TTC549 (cell line): ENCODE measurements around the gene ARHGAP23.
"Not testable (repeated sequence)": the region's sequence is repeated elsewhere in the genome, so short reads cannot be mapped to it uniquely, and the experiment has no call there.

Experiments used
- FAIRE-seq: peaks from 2 replicates; lab custom pipeline; 2012; peaks lifted over from hg19 to GRCh38; lab: Jason Lieb, UNC

Gene ARHGAP23

DNA sequence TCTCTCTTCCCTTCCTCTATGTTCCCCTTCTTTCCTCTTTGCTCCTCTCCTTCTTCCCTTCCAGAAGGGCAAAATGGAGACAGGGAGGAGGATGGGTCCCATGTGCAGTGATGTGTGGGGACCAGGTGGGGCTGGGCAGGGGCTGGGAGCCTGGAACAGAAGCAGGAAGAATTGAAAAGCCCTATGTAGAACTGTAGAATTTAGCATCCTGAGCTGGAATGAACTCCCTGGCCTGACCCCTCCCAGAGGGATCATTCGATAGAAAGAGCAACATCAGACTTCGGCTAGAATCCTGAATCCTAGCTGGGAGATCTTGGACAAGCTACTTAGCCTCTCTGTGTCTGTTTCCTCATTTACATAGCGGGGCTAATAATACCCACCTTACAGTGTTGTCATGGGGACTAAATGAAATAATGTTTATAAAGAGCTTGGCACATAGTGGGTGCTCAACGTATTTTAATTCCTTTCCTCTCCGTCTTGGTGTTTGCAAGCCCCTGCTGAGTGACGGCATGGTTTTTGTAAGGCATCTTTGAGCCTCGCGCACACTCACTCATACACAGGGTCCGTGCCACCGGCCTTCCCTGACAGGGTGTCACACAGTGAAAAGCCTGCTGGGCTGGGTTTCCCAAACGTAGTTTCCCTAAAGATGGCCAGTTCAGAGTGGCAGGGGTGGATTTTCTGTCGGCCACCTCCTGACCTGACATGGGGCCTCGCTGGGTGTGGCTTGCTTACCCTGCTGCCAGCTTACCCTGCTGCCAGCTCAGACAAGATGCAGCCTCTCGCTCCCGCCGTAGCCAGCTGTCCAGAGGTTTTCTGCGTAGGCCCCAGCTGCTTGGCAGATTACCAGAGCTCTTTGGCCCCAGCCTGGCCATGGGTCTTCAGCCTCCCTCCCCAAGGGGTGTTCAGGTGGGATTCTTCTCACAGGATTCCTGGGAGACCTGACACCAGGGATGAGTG lies 6.1 kb upstream of the ARHGAP23 start:
- no peak for FAIRE-seq

DNA sequence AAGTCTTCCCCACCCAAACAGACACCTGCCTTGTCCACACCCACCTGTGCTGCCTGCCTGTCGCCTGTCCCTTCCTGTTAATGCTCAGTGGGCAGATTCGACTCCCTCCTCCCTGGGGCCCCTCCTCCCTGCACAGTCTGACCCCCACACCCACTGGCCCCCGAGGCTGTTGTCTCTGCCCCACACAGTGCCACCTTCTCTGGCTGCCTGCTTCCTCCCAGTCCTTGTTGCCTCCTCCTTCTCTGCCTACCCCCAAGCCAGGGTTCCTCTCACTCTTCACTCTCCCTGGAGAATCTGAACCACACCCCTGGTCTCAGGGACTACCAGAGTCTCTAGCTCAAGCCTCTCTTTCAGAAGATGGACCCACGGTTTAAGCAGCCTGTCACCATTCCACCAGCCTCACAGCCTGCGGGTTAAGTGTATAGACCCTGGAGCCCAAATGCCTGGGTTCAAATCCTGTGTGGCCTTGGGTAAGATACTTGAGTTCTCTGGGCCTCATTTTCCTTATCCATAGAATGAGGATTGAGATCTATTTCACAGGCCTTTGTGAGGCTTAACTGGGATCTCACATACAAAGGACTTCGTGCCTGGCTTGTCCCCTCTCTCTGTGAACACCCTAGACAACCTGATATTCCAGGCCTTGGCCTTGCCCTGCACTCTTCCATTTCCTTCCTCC lies 3.8 kb upstream of the ARHGAP23 start:
- no peak for FAIRE-seq

DNA sequence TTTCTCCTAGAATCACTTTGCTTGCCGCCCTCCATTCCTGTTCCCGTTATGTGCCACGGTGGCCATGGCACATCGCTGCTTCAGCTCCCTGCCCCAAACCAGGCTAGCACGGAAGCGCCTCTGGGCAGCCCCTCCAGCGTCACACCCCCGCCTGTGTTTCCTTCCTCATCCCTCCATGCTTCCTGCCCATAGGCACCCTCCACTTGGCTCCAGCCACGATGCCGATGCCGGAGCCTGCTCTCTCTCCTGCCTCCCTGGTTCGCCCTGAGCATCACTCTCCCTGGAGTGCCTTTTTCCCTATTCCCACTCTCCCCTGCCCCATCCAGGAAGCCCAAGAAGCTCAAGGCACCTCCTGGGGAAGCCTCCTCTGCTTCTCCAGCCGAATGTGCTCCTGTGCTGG lies 3.2 kb upstream of the ARHGAP23 start:
- FAIRE-seq, result no peak

DNA sequence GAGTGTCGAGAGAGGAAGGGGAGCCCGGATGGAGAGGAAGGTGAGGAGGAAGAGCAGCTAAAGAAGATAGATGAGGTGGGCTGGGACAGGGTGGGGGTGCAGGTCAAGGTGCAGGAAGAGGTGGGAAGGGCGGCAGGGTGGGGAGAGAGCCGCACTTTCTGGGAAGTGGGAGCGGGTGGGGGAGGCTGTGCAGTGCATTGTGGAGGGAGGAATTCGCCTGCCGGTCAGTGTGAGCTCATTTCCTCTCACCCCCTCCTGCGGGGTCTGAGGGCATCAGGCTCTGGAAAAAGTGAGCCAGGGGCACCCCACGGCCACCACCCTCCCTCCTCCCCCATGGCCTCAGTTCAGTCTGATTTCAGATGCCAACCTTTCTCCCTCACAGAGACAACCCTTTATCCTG lies 2.5 kb upstream of the ARHGAP23 start:
- no peak for FAIRE-seq

DNA sequence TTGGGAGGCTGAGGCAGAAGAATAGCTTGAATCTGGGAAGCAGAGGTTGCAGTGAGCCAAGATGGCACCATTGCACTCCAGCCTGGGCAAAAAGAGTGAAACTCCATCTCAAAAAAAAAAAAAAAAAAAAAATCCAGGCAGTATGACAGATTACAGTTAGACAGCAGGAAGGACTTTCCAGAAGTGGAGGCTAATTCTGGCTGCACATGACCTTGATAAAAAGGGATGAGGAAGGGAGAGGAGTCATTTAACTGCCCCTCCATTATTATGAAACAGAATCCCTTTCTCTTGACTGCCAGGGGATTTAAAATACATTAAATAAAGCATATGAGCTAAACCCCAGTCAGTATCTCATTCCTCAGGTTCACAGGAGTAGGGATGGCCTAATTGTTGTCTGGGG lies 1.8 kb upstream of the ARHGAP23 start:
- no peak for FAIRE-seq

DNA sequence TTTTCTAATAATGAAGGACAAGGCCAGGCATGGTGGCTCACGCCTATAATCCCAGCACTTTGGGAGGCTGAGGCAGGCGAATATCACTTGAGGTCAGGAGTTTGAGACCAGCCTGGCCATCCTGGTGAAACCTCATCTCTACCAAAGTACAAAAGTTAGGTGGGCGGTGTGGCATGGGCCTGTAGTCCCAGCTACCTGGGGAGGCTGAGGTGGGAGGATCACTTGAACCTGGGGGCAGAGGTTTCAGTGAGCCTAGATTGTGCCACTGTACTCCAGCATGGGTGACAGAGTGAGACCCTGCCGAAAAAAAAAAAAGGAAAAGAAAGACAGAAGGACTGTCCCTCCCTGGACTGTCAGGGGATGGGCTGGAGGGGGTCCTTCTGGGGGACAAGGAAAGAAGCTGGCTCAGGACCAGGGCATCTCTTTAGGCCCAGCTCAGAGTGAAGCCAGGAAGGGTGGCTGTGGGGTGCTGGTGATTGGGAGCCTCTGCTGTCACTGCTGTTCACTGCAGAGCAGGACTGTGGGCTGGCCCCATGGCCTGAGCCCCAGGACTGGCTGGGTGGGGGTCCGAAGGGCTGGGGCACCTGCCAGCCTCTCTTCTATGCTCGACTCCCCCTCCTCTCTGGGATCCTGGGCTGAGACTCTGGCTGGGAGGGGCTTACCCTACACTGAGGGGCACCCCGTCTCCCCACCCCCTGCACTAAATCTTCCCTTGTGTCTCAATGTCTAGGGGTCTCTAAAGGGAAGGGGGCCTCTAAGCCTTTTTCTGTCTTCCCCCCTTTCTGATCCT lies 909 bp upstream of the ARHGAP23 start:
- FAIRE-seq, result no peak

DNA sequence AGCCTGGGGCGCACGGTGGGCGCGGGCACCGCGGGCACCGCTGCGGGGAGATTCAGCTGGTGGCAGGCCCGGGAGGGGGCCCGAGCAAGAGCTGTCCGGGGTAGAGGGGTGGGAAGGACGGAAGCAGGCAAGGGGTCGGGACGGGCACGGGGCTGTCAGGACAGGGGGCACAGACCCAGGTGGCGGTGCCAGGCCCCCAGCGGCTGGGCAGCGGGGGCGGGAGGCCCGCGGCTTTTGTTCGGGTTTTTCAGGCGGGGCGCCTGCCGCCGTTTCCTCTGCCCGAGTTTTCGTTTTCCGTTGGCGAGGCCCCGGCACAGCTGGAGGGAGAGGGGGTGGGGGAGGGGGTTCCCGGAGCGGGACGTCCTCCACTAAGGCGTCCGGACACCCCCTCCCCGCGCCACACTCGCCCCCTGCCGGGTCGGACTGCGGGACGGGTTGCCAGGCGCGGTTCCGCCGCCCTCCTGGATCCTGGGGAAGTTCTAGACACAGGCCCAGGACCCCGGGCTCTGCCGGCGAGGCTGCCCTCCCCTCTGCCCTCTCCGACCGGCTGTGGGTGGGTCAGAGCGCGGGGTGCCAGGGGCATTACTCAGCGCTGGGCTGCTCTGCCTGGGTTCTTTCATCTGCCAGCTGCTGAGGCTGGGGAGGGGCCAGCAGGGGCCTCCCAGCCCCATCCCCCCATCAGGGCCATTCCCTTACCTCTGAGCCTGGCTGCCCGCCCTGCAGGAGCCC lies 543 bp downstream of the ARHGAP23 start:
- FAIRE-seq, result no peak

DNA sequence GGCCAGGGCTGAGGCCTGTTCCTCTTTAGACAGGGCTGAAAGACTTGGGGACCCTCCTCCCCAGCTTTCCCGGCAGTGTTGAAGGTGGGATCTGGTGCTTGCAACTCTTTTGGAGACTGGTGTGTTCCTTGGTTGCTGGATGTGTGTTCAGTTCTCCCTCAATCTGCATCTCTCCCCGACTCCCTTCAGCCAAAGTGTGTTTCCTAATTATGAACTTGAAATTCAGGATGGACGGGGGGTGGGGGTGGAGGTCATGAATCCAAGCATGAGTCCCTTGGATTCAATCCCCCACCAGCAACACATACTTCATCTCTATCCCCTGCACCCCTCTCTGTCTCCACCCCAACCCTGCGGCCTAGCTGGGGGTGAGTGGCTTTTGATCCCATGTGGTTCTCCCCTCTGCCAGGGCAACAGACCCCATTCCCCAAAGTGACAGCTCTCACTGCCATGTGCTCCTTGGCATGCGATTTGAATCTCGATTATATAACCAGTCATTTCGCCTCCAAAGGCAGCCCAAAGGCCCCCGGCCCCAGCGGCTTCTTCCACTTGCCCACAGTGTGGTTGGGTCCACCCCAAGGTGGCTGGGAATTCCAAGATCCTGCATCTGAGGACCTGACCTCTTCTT lies 1.3 kb downstream of the ARHGAP23 start:
- no peak for FAIRE-seq

DNA sequence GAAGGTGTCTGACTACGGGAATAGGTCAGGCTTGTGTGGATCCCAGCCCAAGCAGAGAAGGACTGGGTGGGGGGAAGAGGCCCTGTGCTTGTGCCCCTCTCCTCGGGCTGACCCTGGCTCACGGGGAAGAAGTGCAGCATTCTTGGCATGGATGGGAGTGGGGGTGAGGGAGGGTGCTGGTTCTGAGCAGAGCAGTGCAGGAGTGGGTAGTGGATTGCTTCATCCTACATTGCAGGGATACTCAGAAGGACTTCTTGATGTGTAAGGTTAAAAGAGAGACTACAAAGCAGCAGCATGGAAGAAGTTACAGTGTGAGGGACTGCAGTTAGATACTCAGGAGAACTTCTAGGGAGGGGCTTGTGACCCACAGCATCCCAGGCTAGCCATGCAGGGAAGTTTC lies 2.1 kb downstream of the ARHGAP23 start:
- FAIRE-seq, result no peak

DNA sequence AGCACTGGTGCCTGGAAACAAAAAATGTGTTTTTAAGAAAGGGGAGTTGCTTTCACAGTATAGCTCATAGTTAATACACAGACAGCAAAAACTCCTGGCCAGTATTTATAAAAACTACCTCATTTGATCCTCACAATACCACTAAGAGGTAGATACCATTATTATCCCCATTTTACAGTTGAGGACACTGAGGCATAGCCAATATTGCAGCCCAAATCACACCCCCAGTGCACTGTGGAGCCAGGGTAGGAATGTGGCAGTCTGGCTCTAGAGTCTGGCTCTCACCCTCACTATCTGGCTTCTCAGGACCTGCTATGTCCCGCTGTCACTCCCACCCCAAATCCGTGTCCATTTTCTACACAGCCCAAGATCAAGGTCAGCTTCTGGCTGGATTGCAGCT lies 2.6 kb downstream of the ARHGAP23 start:
- no peak for FAIRE-seq

DNA sequence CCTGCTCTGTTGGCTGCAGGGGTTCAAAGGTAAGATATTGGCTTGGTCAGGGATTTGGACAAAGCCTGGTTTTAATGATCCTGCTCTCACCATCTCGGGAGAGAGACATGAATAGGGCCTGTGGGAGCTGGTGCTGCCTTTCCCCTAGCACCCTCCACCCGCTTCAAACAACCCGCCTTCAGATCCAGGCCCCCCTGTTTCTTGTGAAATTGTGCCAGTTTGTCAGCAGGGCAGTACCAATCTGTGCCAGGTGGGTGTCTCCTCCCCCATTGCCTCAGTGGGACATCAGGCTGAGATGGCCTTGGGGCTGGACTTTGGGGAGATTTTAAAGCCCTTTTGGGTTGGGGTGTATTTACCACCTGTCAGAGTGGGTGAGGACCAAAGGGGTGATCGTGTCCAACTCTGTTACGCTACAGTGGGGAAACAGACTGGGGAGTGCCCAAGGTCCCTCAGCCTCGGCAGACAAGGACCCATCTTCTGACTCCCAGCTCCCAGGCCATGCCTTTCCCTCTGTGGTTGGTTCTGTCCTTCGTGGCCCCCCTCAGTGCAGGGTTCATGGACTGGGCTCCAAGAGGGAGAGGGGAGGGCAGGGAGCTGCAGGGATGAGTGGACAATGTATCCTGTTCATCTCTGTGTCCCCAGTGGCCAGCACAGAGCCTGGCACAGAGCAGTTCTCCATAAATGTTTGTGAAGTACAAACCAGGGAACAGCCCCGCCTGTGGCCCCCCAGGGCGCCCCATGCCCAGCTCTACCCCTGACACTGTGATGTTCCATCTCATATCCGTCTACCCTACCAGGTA lies 3.3 kb downstream of the ARHGAP23 start:
- FAIRE-seq, result no peak

DNA sequence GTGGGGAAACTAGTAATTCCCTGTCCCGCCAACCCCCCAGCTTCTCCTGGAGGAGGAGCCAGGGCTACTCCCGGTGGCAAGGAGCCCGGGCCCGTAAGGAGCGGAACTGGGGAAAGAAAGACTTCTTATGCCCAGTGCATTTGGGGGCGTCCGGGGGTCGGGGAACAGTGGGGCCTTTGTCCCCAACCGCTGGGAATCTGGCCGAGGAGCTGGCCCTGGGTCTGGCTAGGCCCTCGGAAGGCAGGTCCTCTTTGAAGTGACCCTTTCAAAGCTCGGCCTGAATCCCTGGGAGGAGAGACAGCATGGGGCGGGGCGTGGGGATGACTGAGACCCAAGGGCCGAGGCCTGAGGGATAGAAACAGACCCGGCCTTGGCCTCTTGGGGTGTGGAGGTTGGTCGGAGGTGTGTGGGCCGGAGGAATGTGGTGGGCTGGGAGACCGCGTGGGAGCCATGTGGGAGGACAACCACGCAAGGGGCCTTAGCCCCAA lies 6.0 kb downstream of the ARHGAP23 start:
- FAIRE-seq, result no peak

DNA sequence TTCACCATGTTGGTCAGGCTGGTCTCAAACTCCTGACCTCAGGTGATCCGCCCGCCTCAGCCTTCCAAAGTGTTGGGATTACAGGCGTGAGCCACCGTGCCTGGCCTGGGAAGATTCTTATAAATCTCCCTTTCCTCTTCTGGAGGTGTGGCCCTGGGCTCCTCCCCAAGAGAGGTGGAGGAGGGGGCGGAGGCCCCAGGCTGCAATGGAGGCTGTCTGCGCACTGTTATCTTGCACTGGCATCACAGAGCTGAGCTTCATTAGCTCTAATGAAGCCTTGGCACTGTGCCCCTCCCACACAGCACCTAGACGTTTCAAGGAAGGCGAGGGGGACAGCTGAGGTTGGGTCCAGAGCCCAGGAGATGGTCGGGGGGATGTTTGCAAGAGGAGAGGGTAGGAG lies 7.5 kb downstream of the ARHGAP23 start:
- no peak for FAIRE-seq

DNA sequence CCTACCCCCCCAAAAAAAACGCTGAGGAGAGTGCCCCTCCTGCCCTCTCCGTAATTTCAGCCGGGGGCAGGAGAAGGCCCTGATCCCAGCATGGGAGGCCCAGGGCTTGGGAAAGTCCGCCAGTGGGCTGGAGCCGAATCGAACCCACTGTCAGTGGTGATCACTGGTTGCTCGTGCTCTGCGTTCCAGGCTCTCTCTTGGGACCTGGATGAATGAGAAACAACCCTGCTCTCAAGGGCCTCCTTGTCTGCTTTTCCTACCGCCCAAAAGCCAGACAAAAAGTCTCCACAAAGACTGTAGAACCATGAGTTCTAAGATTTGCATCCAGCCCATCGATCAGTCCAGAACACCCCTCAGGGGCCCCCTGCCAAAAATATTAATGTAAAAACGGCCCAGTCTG lies 8.1 kb downstream of the ARHGAP23 start:
- FAIRE-seq, result no peak

DNA sequence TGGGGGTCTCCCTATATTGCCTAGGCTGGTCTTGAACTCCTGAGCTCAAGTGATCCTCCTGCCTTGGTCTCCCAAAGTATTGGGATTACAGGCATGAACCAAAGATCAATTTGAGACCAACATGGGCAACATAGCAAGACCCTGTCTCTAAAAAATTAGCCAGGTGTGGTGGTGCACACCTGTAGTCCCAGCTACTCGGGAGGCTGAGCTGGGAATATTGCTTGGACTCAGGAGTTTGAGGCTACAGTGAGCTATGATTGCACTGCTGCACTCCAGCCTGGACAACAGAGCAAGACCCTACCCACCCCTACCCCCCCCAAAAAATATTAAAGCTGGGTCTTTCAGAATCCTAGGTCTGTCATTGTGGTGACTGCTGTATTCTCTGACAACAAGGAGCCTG lies 9.0 kb downstream of the ARHGAP23 start:
- not testable (repeated sequence) for FAIRE-seq

DNA sequence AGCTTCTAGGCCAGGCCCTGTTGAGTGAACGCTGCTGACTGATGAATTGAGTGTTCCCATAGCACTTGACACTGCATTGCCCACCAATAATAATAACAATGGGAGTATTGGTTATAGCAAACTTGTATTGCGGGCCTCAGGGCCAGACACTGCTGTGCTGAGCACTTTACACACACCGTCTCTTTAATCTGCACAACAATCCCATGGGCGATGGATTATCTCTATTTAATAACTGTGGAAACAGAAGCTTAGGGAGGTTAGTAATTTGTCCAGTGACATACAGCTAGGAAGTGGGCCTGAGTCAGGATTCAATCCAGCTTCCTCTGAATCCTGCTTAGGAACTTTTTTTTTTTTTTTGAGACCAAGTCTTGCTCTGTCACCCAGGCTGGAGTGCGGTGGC lies 11.2 kb downstream of the ARHGAP23 start:
- FAIRE-seq, result no peak

DNA sequence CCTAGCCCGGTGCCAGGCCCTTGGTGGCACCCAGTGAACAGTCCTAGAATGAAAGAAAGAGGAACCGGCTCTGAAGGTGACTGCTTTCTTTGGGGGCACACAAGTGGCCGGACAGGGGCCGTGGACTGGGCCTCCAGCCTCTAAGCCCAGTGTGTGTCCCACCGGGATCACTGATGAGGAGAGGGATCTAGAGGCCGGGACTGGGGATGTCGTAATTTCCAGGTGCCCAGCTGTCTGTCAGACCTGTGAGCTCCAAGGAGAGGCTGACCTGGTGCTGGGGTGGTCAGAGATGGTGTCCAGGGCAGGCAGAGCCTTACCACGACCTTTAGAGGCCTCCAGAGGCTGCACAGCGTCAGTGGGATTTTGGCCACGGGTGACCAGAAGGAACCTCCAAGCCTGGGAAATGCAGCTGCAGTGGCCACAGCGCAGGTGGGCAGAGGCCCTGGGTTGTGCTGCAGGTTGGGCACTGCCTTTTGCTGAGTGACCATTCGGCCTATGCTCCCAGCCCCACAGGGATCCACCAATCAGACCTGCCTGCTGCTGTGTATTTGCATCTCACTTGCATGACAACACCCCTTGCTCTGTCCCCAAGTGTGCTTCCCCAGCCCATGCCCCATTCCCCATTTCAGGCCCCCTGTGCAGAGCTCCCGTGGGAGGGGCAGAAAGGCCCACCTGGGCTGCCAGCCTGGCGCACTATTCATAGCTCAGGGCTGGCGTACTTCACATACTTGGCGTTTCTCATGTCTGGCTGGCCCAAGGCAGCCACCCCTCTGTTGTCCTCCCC lies 12.5 kb downstream of the ARHGAP23 start:
- FAIRE-seq, result no peak

DNA sequence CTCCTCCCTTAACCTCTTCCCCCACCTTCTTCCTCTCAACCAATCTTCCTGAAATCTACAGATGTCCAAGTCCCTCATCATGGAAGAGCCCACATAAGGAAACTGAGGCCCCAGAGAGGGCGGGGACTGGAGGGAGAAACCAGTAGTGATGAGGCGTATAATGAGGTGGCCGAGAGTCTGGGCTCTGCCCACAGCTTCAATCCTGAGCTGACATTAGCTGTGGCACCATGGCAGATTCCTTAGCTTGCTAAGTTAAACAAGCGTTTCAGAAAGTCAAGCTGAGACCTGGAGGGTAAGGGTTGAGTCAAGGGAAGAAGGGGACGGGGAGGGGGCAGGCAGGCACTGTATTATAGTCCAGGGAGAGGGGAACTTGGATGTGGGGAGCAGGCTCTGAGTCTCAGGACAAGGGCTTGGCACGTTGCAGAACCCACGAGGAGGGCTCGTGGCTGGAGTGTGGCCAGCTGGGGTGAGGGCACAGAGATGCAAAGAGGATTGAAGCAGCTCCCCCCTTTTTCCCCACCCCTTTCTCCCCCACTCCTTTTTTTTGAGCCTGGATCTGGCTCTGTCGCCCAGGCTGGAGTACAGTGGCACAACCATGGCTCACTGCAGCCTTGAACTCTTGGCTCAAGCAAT lies 13.3 kb downstream of the ARHGAP23 start:
- no peak for FAIRE-seq

DNA sequence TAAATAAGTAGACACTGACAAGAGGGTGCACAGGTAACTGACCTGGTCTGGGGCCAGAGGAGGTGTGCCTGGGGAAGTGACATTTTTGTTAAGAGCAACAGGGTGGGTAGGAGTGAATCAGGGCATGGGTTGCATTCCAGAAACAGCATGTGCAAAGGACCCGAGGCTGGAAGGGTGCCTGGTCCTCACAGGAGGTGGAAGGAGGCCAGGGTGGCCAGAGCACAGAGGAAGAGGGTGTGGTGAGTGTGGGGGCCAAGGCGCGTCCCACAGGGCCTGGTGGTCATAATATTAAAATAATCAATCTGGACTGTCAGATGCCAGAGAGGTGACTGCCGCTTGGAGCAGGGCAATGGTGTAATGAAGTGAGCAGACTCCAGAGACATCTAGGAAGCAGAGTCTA lies 14.3 kb downstream of the ARHGAP23 start:
- FAIRE-seq, result no peak
